Measurements from ENCODE around the gene SEMA5B.

- TF ChIP-seq CTCF (IDR thresholded peaks at IDR 0.05), result no peak
- TF ChIP-seq POLR2A (IDR thresholded peaks at IDR 0.05), result no peak
Measured at GRCh38 chr3:122987736-122988319, 39.7 kb downstream of the SEMA5B start.
